ENCODE measurements around the gene PRRT4.

The PRRT4 gene

GRCh38 chr7:128364166-128364870, 2.8 kb upstream of the PRRT4 start:
- H3K9me3 ChIP-seq (ENCODE audit: control insufficient read depth, low read length) = no peaks in the 10 kb centered on the region
- WGBS = 62% methylated on average over 4 of the region's 4 CpGs

GRCh38 chr7:128363261-128363721, 1.8 kb upstream of the PRRT4 start:
- H4K8ac ChIP-seq (ENCODE audit: low read length) = no peak overlapping the region
- no peak overlapping the region for H3K27ac ChIP-seq (ENCODE audit: low read length, poor library complexity, severe bottlenecking)
- H3K36me3 ChIP-seq (ENCODE audit: control insufficient read depth in 1 of 2, insufficient read depth in 2 of 2, low read depth in 1 of 2, low read length in 2 of 2) = no peaks in the 10 kb centered on the region
- no peak overlapping the region for H3K18ac ChIP-seq (ENCODE audit: low read depth in 1 of 2, low read length in 2 of 2)
- H2BK120ac ChIP-seq (ENCODE audit: low read depth, low read length) = no peak overlapping the region
- no peak overlapping the region for H2BK15ac ChIP-seq (ENCODE audit: low read depth, poor library complexity, severe bottlenecking)
- no peak overlapping the region for H3K4me3 ChIP-seq (ENCODE audit: insufficient read depth in 1 of 2, low read depth in 1 of 2, low read length in 2 of 2)
- H3K4me1 ChIP-seq (ENCODE audit: control insufficient read depth, insufficient read depth, low read depth, low read length) = peaks cover 19% of the 10 kb centered on the region
- no peak overlapping the region for H2AK5ac ChIP-seq (ENCODE audit: low read length, severe bottlenecking)
- no peak overlapping the region for H4K91ac ChIP-seq (ENCODE audit: low read length)
- H3K23ac ChIP-seq (ENCODE audit: low read length in 2 of 2) = no peak overlapping the region
- no peak overlapping the region for H2BK12ac ChIP-seq (ENCODE audit: low read length in 2 of 2)
- H3K9ac ChIP-seq (ENCODE audit: low read length) = no peak overlapping the region
- no peak overlapping the region for H3K4me2 ChIP-seq (ENCODE audit: low read length, poor library complexity, severe bottlenecking)
- no peak overlapping the region for H2AFZ ChIP-seq (ENCODE audit: low read depth, low read length)
- no peak overlapping the region for H2BK5ac ChIP-seq (ENCODE audit: low read depth, low read length, poor library complexity, severe bottlenecking)
- H3K79me1 ChIP-seq (replicated peaks; ENCODE audit: low read length, poor library complexity, severe bottlenecking) = no peaks in the 10 kb centered on the region
- no peak overlapping the region for H3K14ac ChIP-seq (ENCODE audit: low read length in 2 of 2)
- no peak for DNase-seq
- no peak overlapping the region for H3K4ac ChIP-seq (ENCODE audit: low read depth in 1 of 2, low read length in 2 of 2)
- WGBS = 93% methylated on average over 6 of the region's 6 CpGs
- H3K9me3 ChIP-seq (ENCODE audit: control insufficient read depth, low read length) = no peaks in the 10 kb centered on the region
- peaks cover 56 to 80% of the 10 kb centered on the region in 2 experiments for H3K27me3 ChIP-seq (ENCODE audit: control insufficient read depth in 1 of 2, insufficient read depth in 1 of 2, low read length in 2 of 2)

More at GRCh38 chr7:128364166-128364870, 2.8 kb upstream of the PRRT4 start:
- no peak overlapping the region for H2AFZ ChIP-seq (ENCODE audit: low read depth, low read length)
- H3K79me1 ChIP-seq (replicated peaks; ENCODE audit: low read length, poor library complexity, severe bottlenecking) = no peaks in the 10 kb centered on the region
- H3K4me2 ChIP-seq (ENCODE audit: low read length, poor library complexity, severe bottlenecking) = no peak overlapping the region
- H3K14ac ChIP-seq (ENCODE audit: low read length in 2 of 2) = no peak overlapping the region
- H4K8ac ChIP-seq (ENCODE audit: low read length) = no peak overlapping the region
- no peak overlapping the region for H4K91ac ChIP-seq (ENCODE audit: low read length)
- H3K18ac ChIP-seq (ENCODE audit: low read depth in 1 of 2, low read length in 2 of 2) = no peak overlapping the region
- H2AK5ac ChIP-seq (ENCODE audit: low read length, severe bottlenecking) = no peak overlapping the region
- no peak overlapping the region for H3K23ac ChIP-seq (ENCODE audit: low read length in 2 of 2)
- peaks cover 56 to 70% of the 10 kb centered on the region in 2 experiments for H3K27me3 ChIP-seq (ENCODE audit: control insufficient read depth in 1 of 2, insufficient read depth in 1 of 2, low read length in 2 of 2)
- no peaks in the 10 kb centered on the region for H3K36me3 ChIP-seq (ENCODE audit: control insufficient read depth in 1 of 2, insufficient read depth in 2 of 2, low read depth in 1 of 2, low read length in 2 of 2)
- DNase-seq = no peak
- H3K4me3 ChIP-seq (ENCODE audit: insufficient read depth in 1 of 2, low read depth in 1 of 2, low read length in 2 of 2) = no peak overlapping the region
- no peak overlapping the region for H3K27ac ChIP-seq (ENCODE audit: low read length, poor library complexity, severe bottlenecking)
- no peak overlapping the region for H2BK5ac ChIP-seq (ENCODE audit: low read depth, low read length, poor library complexity, severe bottlenecking)
- H3K9ac ChIP-seq (ENCODE audit: low read length) = no peak overlapping the region
- no peak overlapping the region for H2BK15ac ChIP-seq (ENCODE audit: low read depth, poor library complexity, severe bottlenecking)
- no peak overlapping the region for H2BK12ac ChIP-seq (ENCODE audit: low read length in 2 of 2)
- no peak overlapping the region for H2BK120ac ChIP-seq (ENCODE audit: low read depth, low read length)
- H3K4ac ChIP-seq (ENCODE audit: low read depth in 1 of 2, low read length in 2 of 2) = no peak overlapping the region
- H3K4me1 ChIP-seq (ENCODE audit: control insufficient read depth, insufficient read depth, low read depth, low read length) = peaks cover 19% of the 10 kb centered on the region

GRCh38 chr7:128362670-128363069, 1.2 kb upstream of the PRRT4 start:
- peaks cover 55 to 86% of the 10 kb centered on the region in 2 experiments for H3K27me3 ChIP-seq (ENCODE audit: control insufficient read depth in 1 of 2, insufficient read depth in 1 of 2, low read length in 2 of 2)
- H3K18ac ChIP-seq (ENCODE audit: low read depth in 1 of 2, low read length in 2 of 2) = no peak overlapping the region
- H3K4me2 ChIP-seq (ENCODE audit: low read length, poor library complexity, severe bottlenecking) = no peak overlapping the region
- no peak overlapping the region for H3K4me3 ChIP-seq (ENCODE audit: insufficient read depth in 1 of 2, low read depth in 1 of 2, low read length in 2 of 2)
- no peak overlapping the region for H2BK5ac ChIP-seq (ENCODE audit: low read depth, low read length, poor library complexity, severe bottlenecking)
- no peak overlapping the region for H3K4ac ChIP-seq (ENCODE audit: low read depth in 1 of 2, low read length in 2 of 2)
- no peak overlapping the region for H2AFZ ChIP-seq (ENCODE audit: low read depth, low read length)
- WGBS = 71% methylated on average over 4 of the region's 4 CpGs
- no peak overlapping the region for H4K91ac ChIP-seq (ENCODE audit: low read length)
- no peak overlapping the region for H2BK12ac ChIP-seq (ENCODE audit: low read length in 2 of 2)
- no peaks in the 10 kb centered on the region for H3K79me1 ChIP-seq (replicated peaks; ENCODE audit: low read length, poor library complexity, severe bottlenecking)
- no peak overlapping the region for H2BK15ac ChIP-seq (ENCODE audit: low read depth, poor library complexity, severe bottlenecking)
- no peak overlapping the region for H3K9ac ChIP-seq (ENCODE audit: low read length)
- H2BK120ac ChIP-seq (ENCODE audit: low read depth, low read length) = no peak overlapping the region
- peak; percentile 37 for DNase-seq
- H3K4me1 ChIP-seq (ENCODE audit: control insufficient read depth, insufficient read depth, low read depth, low read length) = peaks cover 19% of the 10 kb centered on the region
- no peak overlapping the region for H2AK5ac ChIP-seq (ENCODE audit: low read length, severe bottlenecking)
- no peak overlapping the region for H3K14ac ChIP-seq (ENCODE audit: low read length in 2 of 2)
- H3K36me3 ChIP-seq (ENCODE audit: control insufficient read depth in 1 of 2, insufficient read depth in 2 of 2, low read depth in 1 of 2, low read length in 2 of 2) = no peaks in the 10 kb centered on the region
- no peak overlapping the region for H4K8ac ChIP-seq (ENCODE audit: low read length)
- H3K23ac ChIP-seq (ENCODE audit: low read length in 2 of 2) = no peak overlapping the region
- H3K27ac ChIP-seq (ENCODE audit: low read length, poor library complexity, severe bottlenecking) = no peak overlapping the region
- no peaks in the 10 kb centered on the region for H3K9me3 ChIP-seq (ENCODE audit: control insufficient read depth, low read length)

- H2BK5ac ChIP-seq (ENCODE audit: low read depth, low read length, poor library complexity, severe bottlenecking) = no peak overlapping the region
- no peak overlapping the region for H3K4me3 ChIP-seq (ENCODE audit: insufficient read depth in 1 of 2, low read depth in 1 of 2, low read length in 2 of 2)
- H3K4me2 ChIP-seq (ENCODE audit: low read length, poor library complexity, severe bottlenecking) = no peak overlapping the region
- no peaks in the 10 kb centered on the region for H3K36me3 ChIP-seq (ENCODE audit: control insufficient read depth in 1 of 2, insufficient read depth in 2 of 2, low read depth in 1 of 2, low read length in 2 of 2)
- H3K4me1 ChIP-seq (ENCODE audit: control insufficient read depth, insufficient read depth, low read depth, low read length) = peaks cover 21% of the 10 kb centered on the region
- no peaks in the 10 kb centered on the region for H3K79me1 ChIP-seq (replicated peaks; ENCODE audit: low read length, poor library complexity, severe bottlenecking)
- peak overlapping the region in 1 of 2 experiments; percentile 31 for H3K18ac ChIP-seq (ENCODE audit: low read depth in 1 of 2, low read length in 2 of 2)
- H3K4ac ChIP-seq (ENCODE audit: low read depth in 1 of 2, low read length in 2 of 2) = no peak overlapping the region
- H2AFZ ChIP-seq (ENCODE audit: low read depth, low read length) = no peak overlapping the region
- no peak overlapping the region for H2BK120ac ChIP-seq (ENCODE audit: low read depth, low read length)
- no peaks in the 10 kb centered on the region for H3K9me3 ChIP-seq (ENCODE audit: control insufficient read depth, low read length)
- peak; percentile 5 for DNase-seq
- H4K8ac ChIP-seq (ENCODE audit: low read length) = no peak overlapping the region
- H2AK5ac ChIP-seq (ENCODE audit: low read length, severe bottlenecking) = no peak overlapping the region
- no peak overlapping the region for H3K9ac ChIP-seq (ENCODE audit: low read length)
- 21% methylated on average over 7 of the region's 9 CpGs for WGBS
- H3K27me3 ChIP-seq (ENCODE audit: control insufficient read depth in 1 of 2, insufficient read depth in 1 of 2, low read length in 2 of 2) = peaks cover 33 to 90% of the 10 kb centered on the region in 2 experiments
- no peak overlapping the region for H2BK12ac ChIP-seq (ENCODE audit: low read length in 2 of 2)
- H4K91ac ChIP-seq (ENCODE audit: low read length) = no peak overlapping the region
- H3K23ac ChIP-seq (ENCODE audit: low read length in 2 of 2) = no peak overlapping the region
- H2BK15ac ChIP-seq (ENCODE audit: low read depth, poor library complexity, severe bottlenecking) = peak overlapping the region; percentile 48
- H3K27ac ChIP-seq (ENCODE audit: low read length, poor library complexity, severe bottlenecking) = no peak overlapping the region
- H3K14ac ChIP-seq (ENCODE audit: low read length in 2 of 2) = no peak overlapping the region
Observed at GRCh38 chr7:128360359-128360678, 1.2 kb downstream of the PRRT4 start.

All from mesenchymal stem cell (in vitro differentiated cells and primary cell).